Astrocyte (in vitro differentiated cells and primary cell): ENCODE data around the gene ALK. TPM values are rescaled to one million over a fixed set of nuclear protein-coding genes. Genes with fewer than 3 reads are reported as not detected.

Source experiments
- DNase-seq: peaks from one replicate; pipeline ENCODE4 v3.0.0-alpha.2; 2010; ENCODE audit warnings: low read depth
- FAIRE-seq: peaks from 2 replicates; lab custom pipeline; 2011; peaks lifted over from hg19 to GRCh38; lab: Jason Lieb, UNC
- H2AFZ ChIP-seq: 2 replicates; pipeline ENCODE4 v1.6.0; 2012; ENCODE audit warnings: low read depth, low read length, inconsistent platforms
- H3K27ac ChIP-seq: 2 replicates; pipeline ENCODE4 v1.5.1; 2011; ENCODE audit warnings: low read depth, low read length, inconsistent platforms
- H3K27me3 ChIP-seq: 2 replicates; pipeline ENCODE4 v1.6.0; 2011; ENCODE audit warnings: low read length, inconsistent platforms; ENCODE audit not compliant: insufficient read depth
- H3K36me3 ChIP-seq: 2 replicates; pipeline ENCODE4 v1.5.1; 2011; ENCODE audit warnings: low read length, inconsistent platforms; ENCODE audit not compliant: insufficient read depth
- H3K4me1 ChIP-seq: 2 replicates; pipeline ENCODE4 v1.5.1; 2011; ENCODE audit warnings: low read length, inconsistent platforms; ENCODE audit not compliant: insufficient read depth
- H3K4me2 ChIP-seq: 2 replicates; pipeline ENCODE4 v1.6.0; 2012; ENCODE audit warnings: low read length, inconsistent platforms
- H3K4me3 ChIP-seq: 2 replicates; pipeline ENCODE4 v1.5.1; 2011; ENCODE audit warnings: low read depth, mild to moderate bottlenecking, low read length, inconsistent platforms; ENCODE audit not compliant: insufficient read depth
- H3K79me2 ChIP-seq: 2 replicates; pipeline ENCODE4 v1.6.0; 2012; ENCODE audit warnings: mild to moderate bottlenecking, low read length, inconsistent platforms; ENCODE audit not compliant: insufficient read depth
- H3K9ac ChIP-seq: 2 replicates; pipeline ENCODE4 v1.6.0; 2012; ENCODE audit warnings: mild to moderate bottlenecking, low read length, inconsistent platforms
- H3K9me3 ChIP-seq: 2 replicates; pipeline ENCODE4 v1.5.1; 2012; ENCODE audit warnings: low read depth, mild to moderate bottlenecking, low read length, inconsistent platforms; ENCODE audit not compliant: insufficient read depth
- H4K20me1 ChIP-seq: 2 replicates; pipeline ENCODE4 v1.6.0; 2012; ENCODE audit warnings: low read length, inconsistent platforms; ENCODE audit not compliant: insufficient read depth
- H3K27ac Mint-ChIP-seq: one replicate; pipeline ENCODE4 v1.8.0; 2021; ENCODE audit warnings: mild to moderate bottlenecking, mixed read lengths; ENCODE audit not compliant: unreplicated experiment
- H3K27me3 Mint-ChIP-seq: one replicate; pipeline ENCODE4 v1.8.0; 2021; ENCODE audit warnings: low read depth, mixed read lengths; ENCODE audit not compliant: unreplicated experiment
- H3K36me3 Mint-ChIP-seq: one replicate; pipeline ENCODE4 v1.8.0; 2021; ENCODE audit warnings: low read depth, mixed read lengths; ENCODE audit not compliant: unreplicated experiment
- H3K4me1 Mint-ChIP-seq: one replicate; pipeline ENCODE4 v1.8.0; 2021; ENCODE audit warnings: low read depth, mixed read lengths; ENCODE audit not compliant: unreplicated experiment
- H3K4me3 Mint-ChIP-seq: one replicate; pipeline ENCODE4 v1.8.0; 2021; ENCODE audit warnings: mild to moderate bottlenecking, moderate library complexity, mixed read lengths; ENCODE audit not compliant: unreplicated experiment
- H3K9me3 Mint-ChIP-seq: one replicate; pipeline ENCODE4 v1.8.0; 2021; ENCODE audit warnings: mild to moderate bottlenecking, mixed read lengths; ENCODE audit not compliant: unreplicated experiment
- CTCF ChIP-seq: IDR thresholded peaks from 2 replicates; pipeline ENCODE4 v1.5.1; 2011; ENCODE audit warnings: low read depth, mild to moderate bottlenecking, inconsistent platforms, low read length, moderate library complexity; ENCODE audit not compliant: insufficient read depth
- EZH2 ChIP-seq: IDR thresholded peaks from 2 replicates; pipeline ENCODE4 v1.6.1; 2012; ENCODE audit warnings: mild to moderate bottlenecking, low read length, inconsistent platforms; ENCODE audit not compliant: insufficient read depth
- total RNA-seq: library from RNA; stranded (reverse); gene quantifications from 2 replicates; pipeline ENCODE4 v1.2.1, GENCODE V29; 2021

The ALK gene
- total RNA-seq, 1 donor from 2014 or later, result 0.16 TPM

GRCh38 chr2:29804671-29805070 lies 116.7 kb downstream of the ALK start:
- Histone ChIP-seq H4K20me1 (no peaks in the 10 kb centered on the region), H3K79me2 (no peaks in the 10 kb centered on the region), H3K4me2 (no peak overlapping the region), H3K36me3 (no peaks in the 10 kb centered on the region), H3K9me3 (no peaks in the 10 kb centered on the region), H3K27me3 (peaks cover 8% of the 10 kb centered on the region), H3K4me1 (no peaks in the 10 kb centered on the region), H3K27ac (no peak overlapping the region), H3K4me3 (no peak overlapping the region), H2AFZ (no peak overlapping the region), H3K9ac (no peak overlapping the region)
- no peak for FAIRE-seq
- Mint-ChIP-seq H3K27me3 (peaks cover 9% of the 10 kb centered on the region), H3K36me3 (no peaks in the 10 kb centered on the region), H3K4me1 (peaks cover 4% of the 10 kb centered on the region), H3K4me3 (no peak overlapping the region), H3K9me3 (peaks cover 3% of the 10 kb centered on the region), H3K27ac (no peak overlapping the region)
- TF ChIP-seq CTCF, result no peak
- no peak for TF ChIP-seq EZH2
- no peak for DNase-seq

- H4K20me1 ChIP-seq, result no peaks in the 10 kb centered on the region
- Mint-ChIP-seq H3K9me3 (peaks cover 3% of the 10 kb centered on the region), H3K36me3 (no peaks in the 10 kb centered on the region), H3K27me3 (peaks cover 10% of the 10 kb centered on the region), H3K4me3 (no peak overlapping the region), H3K27ac (no peak overlapping the region), H3K4me1 (peaks cover 4% of the 10 kb centered on the region)
- no peaks in the 10 kb centered on the region for H3K4me1 ChIP-seq
- no peak overlapping the region for H3K9ac ChIP-seq
- H3K27ac ChIP-seq, result no peak overlapping the region
- no peaks in the 10 kb centered on the region for H3K79me2 ChIP-seq
- TF ChIP-seq CTCF (no peak), EZH2 (no peak)
- no peaks in the 10 kb centered on the region for H3K36me3 ChIP-seq
- peaks cover 8% of the 10 kb centered on the region for H3K27me3 ChIP-seq
- no peak for FAIRE-seq
- peak overlapping the region; percentile 23 for H3K4me2 ChIP-seq
- peak; percentile 63 for DNase-seq
- no peaks in the 10 kb centered on the region for H3K9me3 ChIP-seq
- H3K4me3 ChIP-seq, result no peak overlapping the region
- no peak overlapping the region for H2AFZ ChIP-seq
These were observed 117.8 kb downstream of the ALK start for GRCh38 chr2:29803537-29803936.

DNA sequence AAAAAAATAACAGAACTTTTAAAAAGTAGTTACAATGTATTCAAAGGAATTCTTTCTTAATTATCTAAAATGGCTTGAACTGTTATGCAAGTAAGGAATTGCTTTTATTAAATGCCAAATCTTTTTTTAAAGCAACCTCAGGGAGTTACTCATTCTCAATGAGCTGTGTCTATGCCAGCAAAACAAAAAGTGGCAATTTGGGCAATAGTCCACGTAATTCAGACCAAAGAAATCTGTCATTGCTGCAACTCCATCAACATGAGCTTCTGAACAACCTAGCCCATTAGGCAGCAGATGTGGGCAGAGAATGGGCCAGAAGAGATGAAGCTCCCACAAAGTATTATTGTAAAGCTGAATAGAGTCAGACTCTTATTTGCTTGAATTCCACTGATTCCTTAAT lies 118.4 kb downstream of the ALK start:
- no peak overlapping the region for H3K27ac Mint-ChIP-seq
- TF ChIP-seq CTCF (no peak), EZH2 (no peak)
- Histone ChIP-seq H3K27me3 (peaks cover 6% of the 10 kb centered on the region), H3K27ac (no peak overlapping the region), H3K79me2 (no peaks in the 10 kb centered on the region), H3K4me2 (peak overlapping the region; percentile 23), H3K4me1 (no peaks in the 10 kb centered on the region), H4K20me1 (no peaks in the 10 kb centered on the region), H3K9me3 (no peaks in the 10 kb centered on the region), H3K36me3 (no peaks in the 10 kb centered on the region), H2AFZ (no peak overlapping the region), H3K4me3 (no peak overlapping the region), H3K9ac (no peak overlapping the region)
- FAIRE-seq, result no peak
- no peak overlapping the region for H3K4me3 Mint-ChIP-seq
- H3K36me3 Mint-ChIP-seq, result no peaks in the 10 kb centered on the region
- H3K4me1 Mint-ChIP-seq, result peaks cover 1% of the 10 kb centered on the region
- peaks cover 3% of the 10 kb centered on the region for H3K9me3 Mint-ChIP-seq
- DNase-seq, result peak; percentile 87
- peaks cover 10% of the 10 kb centered on the region for H3K27me3 Mint-ChIP-seq
